ENCODE results near the gene PSMA8. TPM values are rescaled to one million over a fixed set of nuclear protein-coding genes. Genes with fewer than 3 reads are reported as not detected.
"Not testable (repeated sequence)": the region's sequence is repeated elsewhere in the genome, so short reads cannot be mapped to it uniquely, and the experiment has no call there.

Gene PSMA8
- total and polyA plus RNA-seq, 4 donors = 0.14 TPM; not detected in 3

DNA sequence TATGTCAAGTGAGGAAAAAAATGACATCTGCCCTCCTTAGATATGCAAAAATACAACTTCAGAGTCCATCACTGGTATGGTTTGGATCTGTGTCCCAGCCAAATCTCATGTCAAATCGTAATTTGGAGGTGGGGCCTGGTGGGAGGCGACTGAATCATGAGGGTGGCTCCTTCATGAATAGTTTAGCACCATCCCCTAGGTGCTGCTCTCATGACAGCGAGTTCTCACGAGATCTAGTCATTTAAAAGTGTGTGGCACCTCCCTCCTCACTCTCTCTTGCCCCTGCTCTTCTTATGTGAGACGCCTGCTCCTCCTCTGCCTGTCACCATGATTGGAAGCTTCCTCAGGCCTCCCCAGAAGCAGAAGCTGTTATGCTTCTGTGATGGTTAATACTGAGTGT lies 5.9 kb upstream of the PSMA8 start:
- no peak overlapping the region for H3K4me3 ChIP-seq (ENCODE audit: low read depth in 1 of 3, low read length in 3 of 3)
- no peaks in the 10 kb centered on the region for H3K36me3 ChIP-seq (ENCODE audit: control insufficient read depth in 4 of 4, insufficient read depth in 3 of 4, low read depth in 1 of 4, low read length in 3 of 4)
- no peak for TF ChIP-seq EGR1 (IDR thresholded peaks at IDR 0.05; ENCODE audit: low read depth in 2 of 2)
- TF ChIP-seq NR2F2 (IDR thresholded peaks at IDR 0.05) = no peak
- no peak overlapping the region for H3K27ac ChIP-seq (ENCODE audit: low read depth in 1 of 2, low read length in 2 of 2)
- no peaks in the 10 kb centered on the region for H3K9me3 ChIP-seq (ENCODE audit: control insufficient read depth in 4 of 4, low read length in 3 of 4)
- no peak for DNase-seq (ENCODE audit: low spot score)
- H3K27me3 ChIP-seq (ENCODE audit: control insufficient read depth in 4 of 4, insufficient read depth in 4 of 4, low read length in 3 of 4) = no peaks in the 10 kb centered on the region
- no peak overlapping the region for H3K9ac ChIP-seq (ENCODE audit: low read depth in 1 of 2, low read length in 2 of 2)
- 63% methylated on average over 5 of the region's 5 CpGs for WGBS
- H3K4me1 ChIP-seq (ENCODE audit: control insufficient read depth in 4 of 4, insufficient read depth in 4 of 4, low read length in 3 of 4) = no peaks in the 10 kb centered on the region

DNA sequence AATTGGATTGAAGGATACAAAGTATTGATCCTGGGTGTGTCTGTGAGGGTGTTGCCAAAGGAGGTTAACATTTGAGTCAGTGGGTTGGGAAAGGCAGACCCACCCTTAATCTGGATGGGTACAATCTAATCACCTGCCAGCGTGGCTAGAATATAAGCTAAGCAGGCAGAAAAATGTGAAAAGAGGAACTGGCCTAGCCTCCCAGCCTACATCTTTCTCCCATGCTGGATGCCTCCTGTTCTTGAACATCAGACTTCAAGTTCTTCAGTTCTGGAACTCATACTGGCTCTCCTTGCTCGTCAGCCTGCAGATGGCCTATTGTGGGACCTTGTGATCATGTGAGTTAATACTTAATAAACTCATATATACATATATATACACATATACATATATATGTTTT lies 5.5 kb upstream of the PSMA8 start:
- not testable (repeated sequence) for H3K4me1 ChIP-seq (ENCODE audit: control insufficient read depth in 4 of 4, insufficient read depth in 4 of 4, low read length in 3 of 4); H3K27me3 ChIP-seq (ENCODE audit: control insufficient read depth in 4 of 4, insufficient read depth in 4 of 4, low read length in 3 of 4); H3K27ac ChIP-seq (ENCODE audit: low read depth in 1 of 2, low read length in 2 of 2); H3K4me3 ChIP-seq (ENCODE audit: low read depth in 1 of 3, low read length in 3 of 3); H3K36me3 ChIP-seq (ENCODE audit: control insufficient read depth in 4 of 4, insufficient read depth in 3 of 4, low read depth in 1 of 4, low read length in 3 of 4); DNase-seq (ENCODE audit: low spot score); H3K9me3 ChIP-seq (ENCODE audit: control insufficient read depth in 4 of 4, low read length in 3 of 4); H3K9ac ChIP-seq (ENCODE audit: low read depth in 1 of 2, low read length in 2 of 2)
- 66% methylated on average over 2 of the region's 2 CpGs for WGBS

DNA sequence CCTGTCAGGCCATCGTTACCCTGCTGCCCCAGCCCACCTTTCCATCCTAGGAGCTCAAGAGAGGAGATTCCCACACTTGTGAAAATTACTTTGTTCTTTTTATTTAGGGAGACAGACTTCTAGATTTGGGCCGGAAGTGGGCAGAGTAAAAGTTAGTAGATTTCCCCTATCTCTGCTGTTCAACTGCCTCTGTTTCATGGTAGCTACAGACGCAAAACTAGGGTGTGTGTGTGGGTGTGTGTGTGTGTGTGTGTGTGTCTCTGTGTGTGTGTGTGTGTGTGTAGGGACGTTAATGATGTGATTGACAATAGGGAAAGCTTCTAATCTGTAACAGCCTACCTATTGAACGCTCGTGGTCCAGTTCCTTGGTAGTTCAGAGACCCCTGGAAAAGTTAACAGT lies 438 bp downstream of the PSMA8 start:
- DNase-seq (ENCODE audit: low spot score) = no peak
- H3K27me3 ChIP-seq (ENCODE audit: control insufficient read depth in 4 of 4, insufficient read depth in 4 of 4, low read length in 3 of 4) = no peaks in the 10 kb centered on the region
- no peak overlapping the region for H3K9ac ChIP-seq (ENCODE audit: low read depth in 1 of 2, low read length in 2 of 2)
- 84% methylated on average over 6 of the region's 6 CpGs for WGBS
- H3K4me1 ChIP-seq (ENCODE audit: control insufficient read depth in 4 of 4, insufficient read depth in 4 of 4, low read length in 3 of 4) = no peaks in the 10 kb centered on the region
- no peaks in the 10 kb centered on the region for H3K9me3 ChIP-seq (ENCODE audit: control insufficient read depth in 4 of 4, low read length in 3 of 4)
- H3K27ac ChIP-seq (ENCODE audit: low read depth in 1 of 2, low read length in 2 of 2) = no peak overlapping the region
- H3K36me3 ChIP-seq (ENCODE audit: control insufficient read depth in 4 of 4, insufficient read depth in 3 of 4, low read depth in 1 of 4, low read length in 3 of 4) = no peaks in the 10 kb centered on the region
- peak overlapping the region in 1 of 3 donors; percentile 12 for H3K4me3 ChIP-seq (ENCODE audit: low read depth in 1 of 3, low read length in 3 of 3)
- TF ChIP-seq HNF4G (IDR thresholded peaks at IDR 0.05) (no peak), YY1 (IDR thresholded peaks at IDR 0.05) (no peak), JUND (IDR thresholded peaks at IDR 0.05) (no peak), SP1 (IDR thresholded peaks at IDR 0.05) (no peak), EGR1 (IDR thresholded peaks at IDR 0.05; ENCODE audit: low read depth in 2 of 2) (no peak), FOXA1 (IDR thresholded peaks at IDR 0.05) (no peak), RXRA (IDR thresholded peaks at IDR 0.05) (no peak)
- TF ChIP-seq, protein P1, sequence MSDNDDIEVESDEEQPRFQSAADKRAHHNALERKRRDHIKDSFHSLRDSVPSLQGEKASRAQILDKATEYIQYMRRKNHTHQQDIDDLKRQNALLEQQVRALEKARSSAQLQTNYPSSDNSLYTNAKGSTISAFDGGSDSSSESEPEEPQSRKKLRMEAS (IDR thresholded peaks at IDR 0.05) = no peak
- TF ChIP-seq, protein P2, sequence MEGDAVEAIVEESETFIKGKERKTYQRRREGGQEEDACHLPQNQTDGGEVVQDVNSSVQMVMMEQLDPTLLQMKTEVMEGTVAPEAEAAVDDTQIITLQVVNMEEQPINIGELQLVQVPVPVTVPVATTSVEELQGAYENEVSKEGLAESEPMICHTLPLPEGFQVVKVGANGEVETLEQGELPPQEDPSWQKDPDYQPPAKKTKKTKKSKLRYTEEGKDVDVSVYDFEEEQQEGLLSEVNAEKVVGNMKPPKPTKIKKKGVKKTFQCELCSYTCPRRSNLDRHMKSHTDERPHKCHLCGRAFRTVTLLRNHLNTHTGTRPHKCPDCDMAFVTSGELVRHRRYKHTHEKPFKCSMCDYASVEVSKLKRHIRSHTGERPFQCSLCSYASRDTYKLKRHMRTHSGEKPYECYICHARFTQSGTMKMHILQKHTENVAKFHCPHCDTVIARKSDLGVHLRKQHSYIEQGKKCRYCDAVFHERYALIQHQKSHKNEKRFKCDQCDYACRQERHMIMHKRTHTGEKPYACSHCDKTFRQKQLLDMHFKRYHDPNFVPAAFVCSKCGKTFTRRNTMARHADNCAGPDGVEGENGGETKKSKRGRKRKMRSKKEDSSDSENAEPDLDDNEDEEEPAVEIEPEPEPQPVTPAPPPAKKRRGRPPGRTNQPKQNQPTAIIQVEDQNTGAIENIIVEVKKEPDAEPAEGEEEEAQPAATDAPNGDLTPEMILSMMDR (IDR thresholded peaks at IDR 0.05; ENCODE audit: low read depth, low read length, missing input control) = no peak
- TF ChIP-seq, protein P3, sequence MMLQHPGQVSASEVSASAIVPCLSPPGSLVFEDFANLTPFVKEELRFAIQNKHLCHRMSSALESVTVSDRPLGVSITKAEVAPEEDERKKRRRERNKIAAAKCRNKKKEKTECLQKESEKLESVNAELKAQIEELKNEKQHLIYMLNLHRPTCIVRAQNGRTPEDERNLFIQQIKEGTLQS (IDR thresholded peaks at IDR 0.05) = no peak
- TF ChIP-seq, protein P4, sequence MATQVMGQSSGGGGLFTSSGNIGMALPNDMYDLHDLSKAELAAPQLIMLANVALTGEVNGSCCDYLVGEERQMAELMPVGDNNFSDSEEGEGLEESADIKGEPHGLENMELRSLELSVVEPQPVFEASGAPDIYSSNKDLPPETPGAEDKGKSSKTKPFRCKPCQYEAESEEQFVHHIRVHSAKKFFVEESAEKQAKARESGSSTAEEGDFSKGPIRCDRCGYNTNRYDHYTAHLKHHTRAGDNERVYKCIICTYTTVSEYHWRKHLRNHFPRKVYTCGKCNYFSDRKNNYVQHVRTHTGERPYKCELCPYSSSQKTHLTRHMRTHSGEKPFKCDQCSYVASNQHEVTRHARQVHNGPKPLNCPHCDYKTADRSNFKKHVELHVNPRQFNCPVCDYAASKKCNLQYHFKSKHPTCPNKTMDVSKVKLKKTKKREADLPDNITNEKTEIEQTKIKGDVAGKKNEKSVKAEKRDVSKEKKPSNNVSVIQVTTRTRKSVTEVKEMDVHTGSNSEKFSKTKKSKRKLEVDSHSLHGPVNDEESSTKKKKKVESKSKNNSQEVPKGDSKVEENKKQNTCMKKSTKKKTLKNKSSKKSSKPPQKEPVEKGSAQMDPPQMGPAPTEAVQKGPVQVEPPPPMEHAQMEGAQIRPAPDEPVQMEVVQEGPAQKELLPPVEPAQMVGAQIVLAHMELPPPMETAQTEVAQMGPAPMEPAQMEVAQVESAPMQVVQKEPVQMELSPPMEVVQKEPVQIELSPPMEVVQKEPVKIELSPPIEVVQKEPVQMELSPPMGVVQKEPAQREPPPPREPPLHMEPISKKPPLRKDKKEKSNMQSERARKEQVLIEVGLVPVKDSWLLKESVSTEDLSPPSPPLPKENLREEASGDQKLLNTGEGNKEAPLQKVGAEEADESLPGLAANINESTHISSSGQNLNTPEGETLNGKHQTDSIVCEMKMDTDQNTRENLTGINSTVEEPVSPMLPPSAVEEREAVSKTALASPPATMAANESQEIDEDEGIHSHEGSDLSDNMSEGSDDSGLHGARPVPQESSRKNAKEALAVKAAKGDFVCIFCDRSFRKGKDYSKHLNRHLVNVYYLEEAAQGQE (IDR thresholded peaks at IDR 0.05) = no peak

Measured in liver (tissue), 9 donors.